HCT116 (cell line): ENCODE data around the gene KCNG1. TPM values are rescaled to one million over a fixed set of nuclear protein-coding genes. Genes with fewer than 3 reads are reported as not detected.

Experiments used
- ATAC-seq: fragments of 200-7000 bp; cut with Tn5 transposase; 2 replicates; pipeline ENCODE4 v1.9.1; 2020; ENCODE audit warnings: mild to moderate bottlenecking, moderate library complexity
- BruUV-seq: library from RNA; stranded (reverse); fragments of 400-500 nt; replicated peaks from 2 replicates; lab custom pipeline; 2021; lab: Mats Ljungman, UMichigan
- CTCF ChIA-PET: fragments of 300-600 bp; sonication (Branson Sonifier 250); formaldehyde crosslinking; loops from one replicate; lab custom pipeline; 2021; ENCODE audit warnings: antibody characterized with exemption; lab: Charles Lee
- POLR2A ChIA-PET: fragments of 300-600, 350-600 bp; sonication (Branson Sonifier 250); formaldehyde crosslinking; loops from one replicate; lab custom pipeline; 2021; ENCODE audit warnings: antibody characterized with exemption; lab: Charles Lee
- RAD21 ChIA-PET, 2 experiments: fragments of 300-600 bp; sonication (Branson Sonifier 250); formaldehyde crosslinking; loops; one replicate each; lab custom pipeline; 2023; ENCODE audit warnings: low total read pairs in 2 of 2; ENCODE audit not compliant: uncharacterized antibody in 2 of 2, unreplicated experiment in 2 of 2, low non-redundant PET in 1 of 2; lab: Charles Lee
- DNase-seq: peaks from one replicate; pipeline ENCODE4 v3.0.0-alpha.2; 2010; ENCODE audit warnings: low read depth, low spot score
- H2AFZ ChIP-seq: fragments of 200-600 bp; shearing (Covaris generic), sonication (generic); 2 replicates; pipeline ENCODE4 v1.6.1; 2017; ENCODE audit warnings: low read depth, mixed run types, mixed read lengths, antibody characterized with exemption, low read length; ENCODE audit not compliant: poor library complexity, severe bottlenecking
- H3K27ac ChIP-seq: 2 replicates; pipeline ENCODE4 v1.5.1; 2012; ENCODE audit warnings: low read depth, low read length
- H3K27me3 ChIP-seq: fragments of 200-600 bp; sonication (generic); 2 replicates; pipeline ENCODE4 v1.6.1; 2016; ENCODE audit warnings: mixed run types, low read length, mixed read lengths; ENCODE audit not compliant: insufficient read depth
- H3K36me3 ChIP-seq, 2 experiments: fragments of 200-500 bp in 1 of 2; fragments of 200-600 bp in 1 of 2; sonication (Bioruptor generic) in 1 of 2; sonication (generic) in 1 of 2; 2 replicates each; pipeline versions ENCODE4 v1.5.1 to v1.6.1; 2014 to 2016; ENCODE audit warnings: low read length in 2 of 2, inconsistent platforms in 1 of 2, mixed read lengths in 1 of 2, mixed run types in 1 of 2; ENCODE audit not compliant: insufficient read depth in 2 of 2, control insufficient read depth in 1 of 2
- H3K4me1 ChIP-seq, 2 experiments: fragments of 200-600 bp in 1 of 2; sonication (generic) in 1 of 2; 2 replicates each; pipeline versions ENCODE4 v1.5.1 to v1.6.1; 2012 to 2017; ENCODE audit warnings: low read length in 2 of 2, inconsistent platforms in 1 of 2, mild to moderate bottlenecking in 1 of 2, mixed read lengths in 1 of 2, mixed run types in 1 of 2, moderate library complexity in 1 of 2; ENCODE audit not compliant: insufficient read depth in 2 of 2, control insufficient read depth in 1 of 2
- H3K4me2 ChIP-seq: fragments of 200-600 bp; sonication (generic); 2 replicates; pipeline ENCODE4 v1.6.1; 2017; ENCODE audit warnings: mixed run types, low read length, mixed read lengths
- H3K4me3 ChIP-seq, 2 experiments: fragments of 200-600 bp in 1 of 2; sonication (generic) in 1 of 2; replicated peaks in 1 of 2; 2 replicates each; pipeline ENCODE4 v1.5.1; 2011 to 2016; ENCODE audit warnings: low read length in 2 of 2, control low read depth in 1 of 2, low read depth in 1 of 2, mild to moderate bottlenecking in 1 of 2, mixed read lengths in 1 of 2, mixed run types in 1 of 2
- H3K79me2 ChIP-seq: fragments of 200-600 bp; sonication (generic); 2 replicates; pipeline ENCODE4 v1.6.1; 2017; ENCODE audit warnings: mild to moderate bottlenecking, mixed run types, low read length, moderate library complexity, mixed read lengths; ENCODE audit not compliant: insufficient read depth
- H3K9ac ChIP-seq: fragments of 200-600 bp; sonication (generic); 2 replicates; pipeline ENCODE4 v1.6.1; 2016; ENCODE audit warnings: low read length, mixed read lengths
- H3K9me2 ChIP-seq: fragments of 200-600 bp; sonication (generic), shearing (Covaris generic); 2 replicates; pipeline ENCODE4 v1.6.1; 2017; ENCODE audit warnings: mixed run types, mild to moderate bottlenecking, moderate library complexity; ENCODE audit not compliant: insufficient read depth
- H3K9me3 ChIP-seq, 2 experiments: fragments of 200-500 bp in 1 of 2; fragments of 200-600 bp in 1 of 2; sonication (Bioruptor generic) in 1 of 2; sonication (generic) in 1 of 2; 2 replicates each; pipeline ENCODE4 v1.6.1; 2014 to 2017; ENCODE audit warnings: low read length in 2 of 2, mixed read lengths in 2 of 2, inconsistent platforms in 1 of 2, low read depth in 1 of 2, mild to moderate bottlenecking in 1 of 2, mixed run types in 1 of 2, moderate library complexity in 1 of 2; ENCODE audit not compliant: control insufficient read depth in 1 of 2, insufficient read depth in 1 of 2
- H4K20me1 ChIP-seq: fragments of 200-600 bp; sonication (generic), shearing (Covaris generic); 2 replicates; pipeline ENCODE4 v1.6.1; 2017; ENCODE audit warnings: mixed run types, mild to moderate bottlenecking, moderate library complexity; ENCODE audit not compliant: insufficient read depth
- ATF3 ChIP-seq: IDR thresholded peaks from 2 replicates; pipeline ENCODE4 v1.6.1; 2012
- CBX3 ChIP-seq: IDR thresholded peaks from 2 replicates; pipeline ENCODE4 v1.6.1; 2012; ENCODE audit warnings: low read depth
- CTCF ChIP-seq, 3 experiments: fragments of 200-600 bp in 1 of 3; sonication (generic) in 1 of 3; IDR thresholded peaks in 2 of 3; conservative IDR thresholded peaks in 1 of 3; 2 replicates each; pipeline ENCODE4 v1.5.1; 2012 to 2017; ENCODE audit warnings: low read depth in 2 of 3, low read length in 2 of 3, antibody characterized with exemption in 1 of 3, borderline replicate concordance in 1 of 3, control low read depth in 1 of 3, mild to moderate bottlenecking in 1 of 3, mixed read lengths in 1 of 3, mixed run types in 1 of 3, moderate library complexity in 1 of 3; ENCODE audit not compliant: insufficient read depth in 1 of 3
- EZH2 ChIP-seq: fragments of 200-600 bp; sonication (generic); IDR thresholded peaks from 2 replicates; pipeline ENCODE4 v1.6.1; 2017; ENCODE audit warnings: antibody characterized with exemption, mixed run types
- EZH2phosphoT487 ChIP-seq: fragments of 200-600 bp; IDR thresholded peaks from 2 replicates; pipeline ENCODE4 v1.6.1; 2018; ENCODE audit warnings: antibody characterized with exemption, borderline replicate concordance
- FOSL1 ChIP-seq: IDR thresholded peaks from 2 replicates; pipeline ENCODE4 v1.6.1; 2012; ENCODE audit warnings: low read depth
- JUND ChIP-seq: IDR thresholded peaks from 2 replicates; pipeline ENCODE4 v1.6.1; 2012
- POLR2A ChIP-seq: IDR thresholded peaks from 2 replicates; pipeline ENCODE4 v1.7.0; 2011; ENCODE audit warnings: borderline replicate concordance; ENCODE audit not compliant: insufficient read depth, insufficient read length; ENCODE audit errors: extremely low read depth
- POLR2AphosphoS5 ChIP-seq: IDR thresholded peaks from 2 replicates; pipeline ENCODE4 v1.6.1; 2011; ENCODE audit warnings: mild to moderate bottlenecking, low read depth, low read length, moderate library complexity
- RAD21 ChIP-seq: IDR thresholded peaks from 2 replicates; pipeline ENCODE4 v1.6.1; 2012; ENCODE audit warnings: low read depth, mild to moderate bottlenecking
- SIN3A ChIP-seq: IDR thresholded peaks from 2 replicates; pipeline ENCODE4 v1.6.1; 2012; ENCODE audit warnings: low read depth
- SP1 ChIP-seq: IDR thresholded peaks from 2 replicates; pipeline ENCODE4 v1.6.1; 2012; ENCODE audit warnings: low read depth
- SRF ChIP-seq: IDR thresholded peaks from 2 replicates; pipeline ENCODE4 v1.6.1; 2012; ENCODE audit warnings: low read depth
- TCF7L2 ChIP-seq: IDR thresholded peaks from 2 replicates; pipeline ENCODE4 v1.7.0; 2011; ENCODE audit warnings: borderline replicate concordance, inconsistent platforms; ENCODE audit not compliant: insufficient read depth, insufficient read length; ENCODE audit errors: extremely low read depth
- YY1 ChIP-seq: IDR thresholded peaks from 2 replicates; pipeline ENCODE4 v1.6.1; 2011; ENCODE audit warnings: low read length, low read depth, moderate library complexity, mild to moderate bottlenecking; ENCODE audit not compliant: insufficient replicate concordance; ENCODE audit errors: extremely low read depth
- ZFX ChIP-seq: fragments of 450-650 bp; IDR thresholded peaks from 2 replicates; pipeline ENCODE4 v1.6.1; 2017
- ZNF274 ChIP-seq: fragments of 200-500 bp; sonication (Bioruptor generic); IDR thresholded peaks from 2 replicates; pipeline ENCODE4 v1.6.1; 2014; ENCODE audit warnings: mild to moderate bottlenecking, low read depth, low read length, inconsistent platforms
- intact Hi-C: fragments of 100-400 bp; cut with micrococcal nuclease; formaldehyde crosslinking; loops from 2 replicates; pipeline ENCODE4 v1.10.0; 2022
- total RNA-seq: library from RNA; stranded (reverse); gene quantifications from one replicate; pipeline ENCODE4 v1.2.1, GENCODE V29; 2021; ENCODE audit not compliant: unreplicated experiment

KCNG1 gene
- total RNA-seq, 1 experiment from 2014 or later = 54.6 TPM

GRCh38 chr20:51058017-51058416 lies 35.1 kb upstream of the KCNG1 start:
- no peak for DNase-seq
- Histone ChIP-seq H3K4me2 (no peak overlapping the region), H3K9me2 (no peaks in the 10 kb centered on the region), H3K9me3 (no peaks in the 10 kb centered on the region), H3K9ac (no peak overlapping the region), H3K79me2 (no peaks in the 10 kb centered on the region), H4K20me1 (no peaks in the 10 kb centered on the region), H3K27ac (no peak overlapping the region), H3K27me3 (peaks cover 20% of the 10 kb centered on the region), H3K4me1 (peaks cover 5 to 7% of the 10 kb centered on the region in 2 experiments; a peak in 3 of 4 replicates), H3K36me3 (no peaks in the 10 kb centered on the region), H2AFZ (no peak overlapping the region), H3K4me3 (no peak overlapping the region)
- TF ChIP-seq ZFX = no peak
- TF ChIP-seq POLR2AphosphoS5 = no peak
- no peak for TF ChIP-seq TCF7L2
- TF ChIP-seq JUND = no peak
- no peak for TF ChIP-seq YY1
- POLR2A ChIA-PET = no interaction called here
- BruUV-seq = no TSS peak
- ATAC-seq = no peak
- RAD21 ChIA-PET = no interaction called here
- CTCF ChIA-PET = no interaction called here
- intact Hi-C loops = no loop called here

GRCh38 chr20:51054233-51054632 lies 31.3 kb upstream of the KCNG1 start:
- intact Hi-C loops = no loop called here
- H3K4me2 ChIP-seq = no peak overlapping the region
- CTCF ChIA-PET = no interaction called here

More at GRCh38 chr20:51054233-51054632, 31.3 kb upstream of the KCNG1 start:
- Histone ChIP-seq H3K9me3 (no peaks in the 10 kb centered on the region), H3K27me3 (peaks cover 34% of the 10 kb centered on the region), H3K4me1 (no peaks in the 10 kb centered on the region), H3K36me3 (no peaks in the 10 kb centered on the region), H3K27ac (no peak overlapping the region), H3K4me3 (no peak overlapping the region), H3K79me2 (no peaks in the 10 kb centered on the region), H3K9me2 (no peaks in the 10 kb centered on the region), H2AFZ (no peak overlapping the region), H4K20me1 (no peaks in the 10 kb centered on the region), H3K9ac (no peak overlapping the region)
- TF ChIP-seq SIN3A (no peak), ZFX (no peak), EZH2 (no peak), RAD21 (no peak), SP1 (no peak), EZH2phosphoT487 (no peak), ZNF274 (no peak), POLR2A (no peak), POLR2AphosphoS5 (no peak), ATF3 (no peak), SRF (no peak), FOSL1 (no peak), YY1 (no peak), CTCF (IDR thresholded peaks at IDR 0.05 in 2 of 3, conservative IDR thresholded peaks at IDR 0.05 in 1 of 3; ENCODE audit: borderline replicate concordance in 1 of 3, insufficient read depth in 1 of 3, low read depth in 2 of 3, low read length in 2 of 3) (no peak), CBX3 (no peak), JUND (no peak), TCF7L2 (no peak)
- ChIA-PET POLR2A (no interaction called here), RAD21 (no interaction called here)
- no peak for ATAC-seq
- DNase-seq = no peak
- no TSS peak for BruUV-seq
